Activated T-helper 9 cell treated with anti-CD3 and anti-CD28 coated beads, Interleukin-2, amount 50 U/mL, for 16 hours (primary cell): Measurements from ENCODE around the gene DNAJC15.

ENCODE experiments used
- DNase-seq: peaks from one replicate; pipeline ENCODE4 v3.0.0-alpha.2; 2020; ENCODE audit warnings: low read depth

Gene DNAJC15

GRCh38 chr13:43086181-43086580, 62.8 kb downstream of the DNAJC15 start:
- no peak for DNase-seq

- no peak for DNase-seq
These were observed 64.7 kb downstream of the DNAJC15 start for GRCh38 chr13:43088093-43088511.

- no peak for DNase-seq
These were observed 66.6 kb downstream of the DNAJC15 start for GRCh38 chr13:43089912-43090498.

- no peak for DNase-seq
These were observed 71.5 kb downstream of the DNAJC15 start for GRCh38 chr13:43094901-43095300.

GRCh38 chr13:43095771-43096719, 72.7 kb downstream of the DNAJC15 start:
- no peak for DNase-seq

GRCh38 chr13:43100667-43101066, 77.3 kb downstream of the DNAJC15 start:
- no peak for DNase-seq

GRCh38 chr13:43102304-43102703, 78.9 kb downstream of the DNAJC15 start:
- DNase-seq = no peak

- no peak for DNase-seq
These were observed 84.4 kb downstream of the DNAJC15 start for GRCh38 chr13:43107780-43108179.

- DNase-seq = no peak
These were observed 86.7 kb downstream of the DNAJC15 start for GRCh38 chr13:43110036-43110435.

GRCh38 chr13:43110658-43111057, 87.3 kb downstream of the DNAJC15 start:
- no peak for DNase-seq

GRCh38 chr13:43111559-43112400, 88.4 kb downstream of the DNAJC15 start:
- no peak for DNase-seq

- DNase-seq = no peak
These were observed 90.2 kb downstream of the DNAJC15 start for GRCh38 chr13:43113603-43114002.

- DNase-seq = no peak
These were observed 91.1 kb downstream of the DNAJC15 start for GRCh38 chr13:43114504-43114903.

GRCh38 chr13:43115141-43115540, 91.8 kb downstream of the DNAJC15 start:
- DNase-seq = no peak

- DNase-seq = no peak
These were observed 92.9 kb downstream of the DNAJC15 start for GRCh38 chr13:43116242-43116641.

GRCh38 chr13:43118521-43118920, 95.1 kb downstream of the DNAJC15 start:
- no peak for DNase-seq

- no peak for DNase-seq
These were observed 95.8 kb downstream of the DNAJC15 start for GRCh38 chr13:43119206-43119605.

GRCh38 chr13:43122791-43123190, 99.4 kb downstream of the DNAJC15 start:
- no peak for DNase-seq

- DNase-seq = no peak
These were observed 100.5 kb downstream of the DNAJC15 start for GRCh38 chr13:43123856-43124255.

GRCh38 chr13:43124490-43124889, 101.1 kb downstream of the DNAJC15 start:
- no peak for DNase-seq

GRCh38 chr13:43126420-43126819, 103.0 kb downstream of the DNAJC15 start:
- DNase-seq = no peak

- no peak for DNase-seq
These were observed 103.9 kb downstream of the DNAJC15 start for GRCh38 chr13:43127103-43127798.
